ENCODE measurements around the gene PITX1.

DNA sequence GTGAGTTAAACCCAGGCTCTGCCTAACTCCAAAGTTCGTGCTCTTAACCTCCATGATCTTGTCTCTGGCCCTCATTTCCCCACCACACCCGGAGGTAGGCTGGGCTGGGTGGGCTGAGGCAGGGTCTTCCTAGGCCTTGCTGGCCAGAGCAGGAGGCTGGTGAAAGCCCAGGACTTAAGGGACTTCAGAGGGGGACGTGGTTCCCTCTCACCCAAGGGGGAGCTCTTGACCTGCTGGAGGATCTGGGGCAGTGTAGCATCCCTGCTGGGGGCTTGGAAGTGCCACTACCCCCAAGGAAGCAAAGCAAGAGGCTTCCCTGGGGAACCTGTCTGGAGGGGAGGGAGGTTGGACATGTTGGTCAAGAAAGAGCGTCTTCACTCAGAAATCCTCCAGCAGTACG is 14.7 kb downstream of the PITX1 start:
- TF ChIP-seq, protein P1, sequence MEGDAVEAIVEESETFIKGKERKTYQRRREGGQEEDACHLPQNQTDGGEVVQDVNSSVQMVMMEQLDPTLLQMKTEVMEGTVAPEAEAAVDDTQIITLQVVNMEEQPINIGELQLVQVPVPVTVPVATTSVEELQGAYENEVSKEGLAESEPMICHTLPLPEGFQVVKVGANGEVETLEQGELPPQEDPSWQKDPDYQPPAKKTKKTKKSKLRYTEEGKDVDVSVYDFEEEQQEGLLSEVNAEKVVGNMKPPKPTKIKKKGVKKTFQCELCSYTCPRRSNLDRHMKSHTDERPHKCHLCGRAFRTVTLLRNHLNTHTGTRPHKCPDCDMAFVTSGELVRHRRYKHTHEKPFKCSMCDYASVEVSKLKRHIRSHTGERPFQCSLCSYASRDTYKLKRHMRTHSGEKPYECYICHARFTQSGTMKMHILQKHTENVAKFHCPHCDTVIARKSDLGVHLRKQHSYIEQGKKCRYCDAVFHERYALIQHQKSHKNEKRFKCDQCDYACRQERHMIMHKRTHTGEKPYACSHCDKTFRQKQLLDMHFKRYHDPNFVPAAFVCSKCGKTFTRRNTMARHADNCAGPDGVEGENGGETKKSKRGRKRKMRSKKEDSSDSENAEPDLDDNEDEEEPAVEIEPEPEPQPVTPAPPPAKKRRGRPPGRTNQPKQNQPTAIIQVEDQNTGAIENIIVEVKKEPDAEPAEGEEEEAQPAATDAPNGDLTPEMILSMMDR (IDR thresholded peaks at IDR 0.05): no peak
- no peak for TF ChIP-seq POLR2A (IDR thresholded peaks at IDR 0.05)

Measured in right lobe of liver (tissue), 4 donors.